Loucy (cell line): ENCODE results near the gene ABCB9.

Experiments
- EZH2phosphoT487 ChIP-seq: fragments of 200-600 bp; IDR thresholded peaks from 2 replicates; pipeline ENCODE4 v1.6.1; 2018; ENCODE audit warnings: antibody characterized with exemption, mild to moderate bottlenecking, moderate library complexity, borderline replicate concordance
- TF ChIP-seq, protein P1 (sequence below): fragments of 200-600 bp; sonication (generic); conservative IDR thresholded peaks from 2 replicates; pipeline ENCODE4 v1.5.1; 2014; ENCODE audit warnings: mild to moderate bottlenecking, antibody characterized with exemption, low read length

DNA sequence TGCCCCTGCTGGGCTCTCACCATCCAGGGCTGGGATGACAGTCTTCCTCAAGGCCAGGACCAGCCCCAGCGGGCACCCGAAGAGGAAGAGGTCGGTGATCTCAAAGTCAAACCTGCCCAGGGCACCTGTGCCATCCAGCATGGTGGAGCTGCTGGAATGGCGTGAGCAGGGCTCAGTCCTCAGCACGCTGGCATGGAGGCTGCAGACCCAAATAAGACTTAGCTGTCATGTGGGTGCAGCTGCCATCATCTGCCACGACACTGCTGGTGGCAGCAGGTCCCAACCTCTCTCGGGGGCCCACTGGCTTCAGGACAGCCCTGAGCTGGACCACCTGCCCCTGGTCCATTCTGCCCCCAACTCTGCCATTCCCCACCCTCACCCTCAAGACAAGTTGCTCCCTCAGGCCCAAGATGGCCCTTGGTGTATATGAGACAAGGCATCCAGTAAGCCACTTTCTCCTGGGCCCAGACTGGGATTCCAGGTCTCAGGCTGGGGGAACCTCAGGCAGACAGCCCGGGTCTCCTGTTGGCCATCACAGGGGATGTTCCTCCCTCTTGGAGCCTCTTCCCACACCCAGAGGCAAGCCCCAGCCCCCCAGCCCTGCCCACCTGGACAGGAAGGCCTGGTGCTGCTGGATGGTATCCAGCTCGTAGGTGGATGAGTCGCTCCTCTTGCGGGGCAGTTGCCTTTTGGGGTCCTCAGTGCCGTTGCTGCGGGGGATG lies 28.7 kb upstream of the ABCB9 start:
- TF ChIP-seq, protein P1, sequence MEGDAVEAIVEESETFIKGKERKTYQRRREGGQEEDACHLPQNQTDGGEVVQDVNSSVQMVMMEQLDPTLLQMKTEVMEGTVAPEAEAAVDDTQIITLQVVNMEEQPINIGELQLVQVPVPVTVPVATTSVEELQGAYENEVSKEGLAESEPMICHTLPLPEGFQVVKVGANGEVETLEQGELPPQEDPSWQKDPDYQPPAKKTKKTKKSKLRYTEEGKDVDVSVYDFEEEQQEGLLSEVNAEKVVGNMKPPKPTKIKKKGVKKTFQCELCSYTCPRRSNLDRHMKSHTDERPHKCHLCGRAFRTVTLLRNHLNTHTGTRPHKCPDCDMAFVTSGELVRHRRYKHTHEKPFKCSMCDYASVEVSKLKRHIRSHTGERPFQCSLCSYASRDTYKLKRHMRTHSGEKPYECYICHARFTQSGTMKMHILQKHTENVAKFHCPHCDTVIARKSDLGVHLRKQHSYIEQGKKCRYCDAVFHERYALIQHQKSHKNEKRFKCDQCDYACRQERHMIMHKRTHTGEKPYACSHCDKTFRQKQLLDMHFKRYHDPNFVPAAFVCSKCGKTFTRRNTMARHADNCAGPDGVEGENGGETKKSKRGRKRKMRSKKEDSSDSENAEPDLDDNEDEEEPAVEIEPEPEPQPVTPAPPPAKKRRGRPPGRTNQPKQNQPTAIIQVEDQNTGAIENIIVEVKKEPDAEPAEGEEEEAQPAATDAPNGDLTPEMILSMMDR = no peak
- TF ChIP-seq EZH2phosphoT487 = no peak
